ENCODE results near the gene PDIA4. TPM values are rescaled to one million over a fixed set of nuclear protein-coding genes. Genes with fewer than 3 reads are reported as not detected.
A peak's percentile ranks its signal among the peaks of the same experiment; 100 is the strongest.

Gene PDIA4
- total and polyA plus RNA-seq, 2 of the 8 experiments (the other 6 are each of a cell fraction or from before 2014, with no cell fraction given) = 119 to 303 TPM

DNA sequence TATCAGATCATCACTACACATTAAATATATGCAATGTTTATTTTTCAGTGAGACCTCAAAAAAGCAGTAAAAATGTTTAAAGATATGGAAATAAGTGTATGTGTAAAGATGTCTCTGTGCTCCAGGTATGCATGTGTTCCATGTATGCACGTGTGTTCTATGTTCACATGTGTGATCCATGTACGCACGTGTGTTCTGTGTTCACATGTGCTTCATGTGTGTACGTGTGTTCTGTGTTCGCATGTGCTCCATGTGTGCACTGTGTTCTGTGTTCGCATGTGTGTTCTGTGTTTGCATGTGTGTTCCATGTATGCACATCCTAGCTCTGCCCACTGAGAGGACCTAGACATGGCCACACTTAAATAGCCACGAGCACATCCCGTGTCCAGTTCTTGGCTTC, 15.6 kb upstream of the PDIA4 start:
- no peak for DNase-seq (ENCODE audit: low read depth in 1 of 2, low spot score in 2 of 2)
- Histone ChIP-seq H4K91ac (replicated peaks; ENCODE audit: insufficient read length, low read length) (no peak overlapping the region), H3K4ac (replicated peaks; ENCODE audit: insufficient read length, low read depth, low read length) (no peak overlapping the region), H2BK20ac (ENCODE audit: low read length) (no peak overlapping the region), H2AFZ (ENCODE audit: low read length) (no peak overlapping the region), H3K14ac (ENCODE audit: insufficient read length) (peak overlapping the region; percentile 91), H2BK12ac (ENCODE audit: low read depth, low read length) (no peak overlapping the region), H3K4me3 (ENCODE audit: extremely low read depth in 1 of 4, insufficient read depth in 2 of 4, low read depth in 3 of 4, low read length in 4 of 4) (no peak overlapping the region), H3K23ac (ENCODE audit: insufficient read length) (peak overlapping the region; percentile 15), H2AK5ac (ENCODE audit: low read depth, low read length) (no peak overlapping the region), H3K4me1 (replicated peaks in 1 of 4; ENCODE audit: control insufficient read depth in 3 of 4, insufficient read depth in 4 of 4, low read length in 3 of 4) (no peaks in the 10 kb centered on the region), H4K20me1 (replicated peaks in 1 of 2; ENCODE audit: control insufficient read depth in 1 of 2, insufficient read depth in 2 of 2, low read length in 2 of 2) (no peaks in the 10 kb centered on the region), H3K9ac (replicated peaks in 1 of 4; ENCODE audit: extremely low read depth in 1 of 4, low read depth in 3 of 4, low read length in 3 of 4) (no peak overlapping the region), H2BK120ac (replicated peaks; ENCODE audit: low read depth, low read length) (no peak overlapping the region), H2BK15ac (ENCODE audit: low read length) (no peak overlapping the region), H2BK5ac (ENCODE audit: low read depth, low read length) (no peak overlapping the region), H3K27me3 (replicated peaks in 1 of 4; ENCODE audit: control insufficient read depth in 3 of 4, extremely low read depth in 1 of 4, insufficient read depth in 3 of 4, low read length in 3 of 4) (no peaks in the 10 kb centered on the region), H3K79me1 (ENCODE audit: low read depth, low read length) (no peaks in the 10 kb centered on the region), H3K79me2 (ENCODE audit: control insufficient read depth in 1 of 2, insufficient read depth in 2 of 2, low read length in 2 of 2) (no peaks in the 10 kb centered on the region), H3K36me3 (ENCODE audit: control insufficient read depth in 2 of 4, insufficient read depth in 4 of 4, low read length in 3 of 4) (no peaks in the 10 kb centered on the region), H4K8ac (ENCODE audit: extremely low read depth, insufficient read depth, low read length) (peak overlapping the region; percentile 69; the same call in 1 of the 2 replicates), H3K27ac (ENCODE audit: low read depth, low read length) (no peak overlapping the region), H3K9me3 (ENCODE audit: insufficient read depth in 2 of 2, low read depth in 1 of 2, low read length in 1 of 2) (no peaks in the 10 kb centered on the region), H4K5ac (ENCODE audit: insufficient read length, low read depth, low read length) (no peak overlapping the region), H3K4me2 (ENCODE audit: insufficient read depth in 1 of 2, low read depth in 2 of 2, low read length in 2 of 2) (no peak overlapping the region), H3K56ac (replicated peaks; ENCODE audit: insufficient read length, low read depth, low read length) (no peak overlapping the region), H3K23me2 (ENCODE audit: low read depth, low read length) (no peaks in the 10 kb centered on the region), H3K18ac (ENCODE audit: extremely low read depth, low read length) (no peak overlapping the region)
- ChIA-PET CTCF (ENCODE audit: partially characterized antibody) (interaction anchor here (0.8 to 1.3 kb wide), 3 partner anchors 10 to 274 kb away, joined by 4 to 5 read pairs (median 4); no protein-coding TSS in a partner anchor), POLR2A (ENCODE audit: partially characterized antibody) (interaction anchor here (1.4 kb wide), 1 partner anchor 21 kb away, joined by 5 read pairs; no protein-coding TSS in a partner anchor)
- 91% methylated on average over 8 of the region's 8 CpGs; no CpG with 5 or more reads in 1 of the 2 experiments for WGBS, 2 experiments (ENCODE audit: extremely low coverage in 1 of 2, insufficient coverage in 1 of 2, insufficient read length in 1 of 2, insufficient replicate concordance in 2 of 2, low coverage in 1 of 2, low lambda C conversion rate in 2 of 2, missing lambda C conversion rate in 1 of 2)
- TF ChIP-seq TAF1 (IDR thresholded peaks at IDR 0.05; ENCODE audit: low read depth, low read length) (no peak), TBP (IDR thresholded peaks at IDR 0.05; ENCODE audit: low read depth, low read length) (no peak), SIRT6 (IDR thresholded peaks at IDR 0.05; ENCODE audit: low read length) (no peak), TCF12 (IDR thresholded peaks at IDR 0.05; ENCODE audit: low read depth, low read length) (no peak), JUN (IDR thresholded peaks at IDR 0.05; ENCODE audit: low read depth, low read length) (no peak), SIX5 (IDR thresholded peaks at IDR 0.05; ENCODE audit: low read depth, low read length) (no peak), SP2 (IDR thresholded peaks at IDR 0.05; ENCODE audit: low read length) (no peak), YY1 (IDR thresholded peaks at IDR 0.05; ENCODE audit: low read depth, low read length) (no peak), ZNF274 (IDR thresholded peaks at IDR 0.05; ENCODE audit: borderline replicate concordance, extremely low read depth, low read length) (no peak), CBX5 (IDR thresholded peaks at IDR 0.05; ENCODE audit: low read depth, low read length) (no peak), RXRA (IDR thresholded peaks at IDR 0.05; ENCODE audit: insufficient read depth, low read depth, low read length) (no peak), SIN3A (conservative IDR thresholded peaks at IDR 0.05 in 1 of 2, IDR thresholded peaks at IDR 0.05 in 1 of 2; ENCODE audit: low read depth in 1 of 2, low read length in 2 of 2) (no peak), SP1 (IDR thresholded peaks at IDR 0.05; ENCODE audit: low read depth, low read length) (no peak), POU5F1 (IDR thresholded peaks at IDR 0.05; ENCODE audit: low read depth, low read length) (no peak), NANOG (IDR thresholded peaks at IDR 0.05; ENCODE audit: insufficient read depth, low read depth, low read length, poor library complexity, severe bottlenecking) (no peak)
- FAIRE-seq = no peak
